Liver (tissue), 9 donors: ENCODE results near the gene ADGRG1. TPM values are rescaled to one million over a fixed set of nuclear protein-coding genes. Genes with fewer than 3 reads are reported as not detected.

Experiments
- DNase-seq: peaks from one replicate; pipeline ENCODE4 v3.0.0-alpha.2; 2017; ENCODE audit warnings: low spot score
- H3K27ac ChIP-seq, 2 donors: one replicate each; pipeline ENCODE4 v1.7.0; 2013; ENCODE audit warnings: inconsistent platforms in 2 of 2, low read length in 2 of 2, control low read depth in 1 of 2, low read depth in 1 of 2, mild to moderate bottlenecking in 1 of 2
- H3K27me3 ChIP-seq, 4 donors: one replicate each; pipeline versions ENCODE4 v1.6.1 to v1.7.0; 2013; ENCODE audit warnings: low read length in 3 of 4, inconsistent platforms in 1 of 4, mild to moderate bottlenecking in 1 of 4, moderate library complexity in 1 of 4; ENCODE audit not compliant: control insufficient read depth in 4 of 4, insufficient read depth in 4 of 4
- H3K36me3 ChIP-seq, 4 donors: one replicate each; pipeline versions ENCODE4 v1.6.1 to v1.7.0; 2013; ENCODE audit warnings: low read length in 3 of 4, mild to moderate bottlenecking in 3 of 4, low read depth in 1 of 4, moderate library complexity in 1 of 4; ENCODE audit not compliant: control insufficient read depth in 4 of 4, insufficient read depth in 3 of 4
- H3K4me1 ChIP-seq, 4 donors: one replicate each; pipeline versions ENCODE4 v1.6.1 to v1.7.0; 2013; ENCODE audit warnings: low read length in 3 of 4, mild to moderate bottlenecking in 3 of 4, moderate library complexity in 1 of 4; ENCODE audit not compliant: control insufficient read depth in 4 of 4, insufficient read depth in 4 of 4
- H3K4me3 ChIP-seq, 3 donors: one replicate each; pipeline versions ENCODE4 v1.6.1 to v1.7.0; 2013; ENCODE audit warnings: low read length in 3 of 3, control low read depth in 1 of 3, low read depth in 1 of 3, mild to moderate bottlenecking in 1 of 3
- H3K9ac ChIP-seq, 2 donors: one replicate each; pipeline ENCODE4 v1.7.0; 2013; ENCODE audit warnings: low read length in 2 of 2, mild to moderate bottlenecking in 2 of 2, moderate library complexity in 2 of 2, control low read depth in 1 of 2, low read depth in 1 of 2
- H3K9me3 ChIP-seq, 4 donors: one replicate each; pipeline versions ENCODE4 v1.6.1 to v1.7.0; 2013; ENCODE audit warnings: low read length in 3 of 4; ENCODE audit not compliant: control insufficient read depth in 4 of 4
- EGR1 ChIP-seq, 2 donors: IDR thresholded peaks; 2 replicates each; pipeline ENCODE4 v1.6.1; 2016 to 2018; ENCODE audit warnings: antibody characterized with exemption in 2 of 2, low read depth in 2 of 2
- FOXA1 ChIP-seq: IDR thresholded peaks from 2 replicates; pipeline ENCODE4 v1.6.1; 2016; ENCODE audit warnings: antibody characterized with exemption
- FOXA2 ChIP-seq: IDR thresholded peaks from 2 replicates; pipeline ENCODE4 v1.6.1; 2016; ENCODE audit warnings: antibody characterized with exemption
- GABPA ChIP-seq, 2 donors: IDR thresholded peaks in 1 of 2; conservative IDR thresholded peaks in 1 of 2; 2 replicates each; pipeline ENCODE4 v1.6.1; 2016; ENCODE audit warnings: antibody characterized with exemption in 2 of 2, mild to moderate bottlenecking in 1 of 2, moderate library complexity in 1 of 2
- HNF4A ChIP-seq, 2 donors: conservative IDR thresholded peaks; 2 replicates each; pipeline ENCODE4 v1.6.1; 2016; ENCODE audit warnings: antibody characterized with exemption in 2 of 2, mild to moderate bottlenecking in 2 of 2
- HNF4G ChIP-seq: IDR thresholded peaks from 2 replicates; pipeline ENCODE4 v1.6.1; 2016; ENCODE audit warnings: antibody characterized with exemption
- JUND ChIP-seq, 2 donors: IDR thresholded peaks; 2 replicates each; pipeline ENCODE4 v1.6.1; 2016; ENCODE audit warnings: antibody characterized with exemption in 2 of 2
- NR2F2 ChIP-seq: IDR thresholded peaks from 2 replicates; pipeline ENCODE4 v1.6.1; 2016; ENCODE audit warnings: antibody characterized with exemption
- RAD21 ChIP-seq, 2 donors: IDR thresholded peaks; 2 replicates each; pipeline ENCODE4 v1.6.1; 2016; ENCODE audit warnings: antibody characterized with exemption in 2 of 2, mild to moderate bottlenecking in 2 of 2
- RXRA ChIP-seq, 2 donors: IDR thresholded peaks; 2 replicates each; pipeline ENCODE4 v1.6.1; 2017 to 2018; ENCODE audit warnings: antibody characterized with exemption in 2 of 2, mild to moderate bottlenecking in 1 of 2
- SP1 ChIP-seq: IDR thresholded peaks from 2 replicates; pipeline ENCODE4 v1.6.1; 2018; ENCODE audit warnings: antibody characterized with exemption, mild to moderate bottlenecking
- TAF1 ChIP-seq: conservative IDR thresholded peaks from 2 replicates; pipeline ENCODE4 v1.6.1; 2016; ENCODE audit warnings: antibody characterized with exemption, mild to moderate bottlenecking
- YY1 ChIP-seq: IDR thresholded peaks from 2 replicates; pipeline ENCODE4 v1.6.1; 2016; ENCODE audit warnings: antibody characterized with exemption, mild to moderate bottlenecking
- WGBS: extraction: QIAGEN DNeasy Blood & Tissue Kit; methylation state at CpG from one replicate; pipeline ENCODE4 v1.1.7; 2013; 5-methylcytosine and 5-hydroxymethylcytosine counted together
- polyA plus RNA-seq, 2 donors: library from polyadenylated mRNA; stranded (reverse) in 1 of 2; unstranded in 1 of 2; fragments of 200-250 nt in 1 of 2; fragments of >200 nt in 1 of 2; fragmentation: Nextera tagmentation in 1 of 2; extraction: Ambion mirVana in 1 of 2; gene quantifications; one replicate each; pipeline versions ENCODE4 v1.2.1 to v1.2.3, GENCODE V29; 2013 to 2015
- total RNA-seq, 2 donors: library from RNA; depleted of rRNA; stranded (reverse); fragments of >200 nt; gene quantifications; one replicate each; pipeline ENCODE4 v1.2.3, GENCODE V29; 2014
- TF ChIP-seq, protein P1 (sequence below): IDR thresholded peaks from 2 replicates; pipeline ENCODE4 v1.6.1; 2016; ENCODE audit warnings: antibody characterized with exemption
- TF ChIP-seq, protein P2 (sequence below): IDR thresholded peaks from 2 replicates; pipeline ENCODE4 v1.6.1; 2016; ENCODE audit warnings: antibody characterized with exemption
- TF ChIP-seq, protein P3 (sequence below): IDR thresholded peaks from 2 replicates; pipeline ENCODE4 v1.6.1; 2016; ENCODE audit warnings: antibody characterized with exemption
- TF ChIP-seq, protein P4 (sequence below): fragments of 150-350 bp; IDR thresholded peaks from 2 replicates; pipeline ENCODE4 v1.5.1; 2017; ENCODE audit warnings: improper control_type of control experiment, low read depth, low read length; ENCODE audit not compliant: missing input control
- donor health status: healthy.
- donor health status: healthy.
- donor health status: healthy.
- donor health status: healthy.
- donor health status: healthy.

ADGRG1 gene
- total and polyA plus RNA-seq, 4 donors: 1.7 to 3.3 (median 2.0) TPM

DNA sequence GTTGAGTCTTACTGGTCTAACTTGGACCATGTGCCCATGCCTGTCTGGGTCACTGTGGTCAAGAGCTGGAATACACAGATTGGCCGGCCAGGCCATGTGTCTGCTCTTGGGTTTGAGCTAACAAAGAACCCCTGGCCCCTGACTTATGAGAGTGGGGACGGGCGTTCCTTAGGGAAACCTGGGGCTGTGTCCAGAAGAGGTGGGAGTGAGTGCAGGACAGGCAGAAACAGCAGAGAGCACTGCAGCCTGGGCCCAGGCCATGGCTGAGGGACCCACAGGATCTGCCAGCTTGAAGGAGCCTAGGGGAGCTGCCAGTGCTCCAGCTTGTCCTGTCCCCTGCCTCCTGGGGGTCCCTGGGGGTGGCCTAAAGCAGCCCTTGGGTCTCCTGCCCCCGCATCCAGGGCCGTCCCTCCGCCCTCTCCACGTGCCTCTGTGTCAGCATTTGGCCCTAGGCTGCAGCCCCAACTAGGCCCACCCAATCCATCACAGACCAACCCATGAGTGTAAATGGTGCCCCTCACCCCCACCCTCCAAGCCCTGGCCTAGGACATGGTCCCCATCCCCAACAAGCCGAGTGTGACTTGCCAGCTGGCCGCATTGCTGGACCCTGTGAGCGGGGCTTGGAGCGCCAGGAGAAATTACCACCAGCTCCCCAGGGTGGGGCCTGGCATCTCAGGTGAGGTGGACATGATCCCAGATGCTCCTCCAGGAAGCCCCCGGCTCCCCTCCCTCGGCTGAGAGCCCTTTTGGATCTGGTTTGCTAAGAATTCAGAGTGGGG, 53.7 kb downstream of the ADGRG1 start:
- TF ChIP-seq, protein P1, sequence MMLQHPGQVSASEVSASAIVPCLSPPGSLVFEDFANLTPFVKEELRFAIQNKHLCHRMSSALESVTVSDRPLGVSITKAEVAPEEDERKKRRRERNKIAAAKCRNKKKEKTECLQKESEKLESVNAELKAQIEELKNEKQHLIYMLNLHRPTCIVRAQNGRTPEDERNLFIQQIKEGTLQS: no peak
- TF ChIP-seq RXRA (IDR thresholded peaks at IDR 0.05) (no peak), JUND (IDR thresholded peaks at IDR 0.05) (no peak), SP1 (no peak), FOXA2 (no peak), YY1 (no peak), HNF4G (no peak), NR2F2 (no peak), GABPA (IDR thresholded peaks at IDR 0.05 in 1 of 2, conservative IDR thresholded peaks at IDR 0.05 in 1 of 2) (no peak), RAD21 (IDR thresholded peaks at IDR 0.05) (no peak), HNF4A (conservative IDR thresholded peaks at IDR 0.05) (no peak)
- TF ChIP-seq, protein P2, sequence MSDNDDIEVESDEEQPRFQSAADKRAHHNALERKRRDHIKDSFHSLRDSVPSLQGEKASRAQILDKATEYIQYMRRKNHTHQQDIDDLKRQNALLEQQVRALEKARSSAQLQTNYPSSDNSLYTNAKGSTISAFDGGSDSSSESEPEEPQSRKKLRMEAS: no peak
- TF ChIP-seq, protein P3, sequence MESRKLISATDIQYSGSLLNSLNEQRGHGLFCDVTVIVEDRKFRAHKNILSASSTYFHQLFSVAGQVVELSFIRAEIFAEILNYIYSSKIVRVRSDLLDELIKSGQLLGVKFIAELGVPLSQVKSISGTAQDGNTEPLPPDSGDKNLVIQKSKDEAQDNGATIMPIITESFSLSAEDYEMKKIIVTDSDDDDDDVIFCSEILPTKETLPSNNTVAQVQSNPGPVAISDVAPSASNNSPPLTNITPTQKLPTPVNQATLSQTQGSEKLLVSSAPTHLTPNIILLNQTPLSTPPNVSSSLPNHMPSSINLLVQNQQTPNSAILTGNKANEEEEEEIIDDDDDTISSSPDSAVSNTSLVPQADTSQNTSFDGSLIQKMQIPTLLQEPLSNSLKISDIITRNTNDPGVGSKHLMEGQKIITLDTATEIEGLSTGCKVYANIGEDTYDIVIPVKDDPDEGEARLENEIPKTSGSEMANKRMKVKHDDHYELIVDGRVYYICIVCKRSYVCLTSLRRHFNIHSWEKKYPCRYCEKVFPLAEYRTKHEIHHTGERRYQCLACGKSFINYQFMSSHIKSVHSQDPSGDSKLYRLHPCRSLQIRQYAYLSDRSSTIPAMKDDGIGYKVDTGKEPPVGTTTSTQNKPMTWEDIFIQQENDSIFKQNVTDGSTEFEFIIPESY: no peak
- TF ChIP-seq, protein P4, sequence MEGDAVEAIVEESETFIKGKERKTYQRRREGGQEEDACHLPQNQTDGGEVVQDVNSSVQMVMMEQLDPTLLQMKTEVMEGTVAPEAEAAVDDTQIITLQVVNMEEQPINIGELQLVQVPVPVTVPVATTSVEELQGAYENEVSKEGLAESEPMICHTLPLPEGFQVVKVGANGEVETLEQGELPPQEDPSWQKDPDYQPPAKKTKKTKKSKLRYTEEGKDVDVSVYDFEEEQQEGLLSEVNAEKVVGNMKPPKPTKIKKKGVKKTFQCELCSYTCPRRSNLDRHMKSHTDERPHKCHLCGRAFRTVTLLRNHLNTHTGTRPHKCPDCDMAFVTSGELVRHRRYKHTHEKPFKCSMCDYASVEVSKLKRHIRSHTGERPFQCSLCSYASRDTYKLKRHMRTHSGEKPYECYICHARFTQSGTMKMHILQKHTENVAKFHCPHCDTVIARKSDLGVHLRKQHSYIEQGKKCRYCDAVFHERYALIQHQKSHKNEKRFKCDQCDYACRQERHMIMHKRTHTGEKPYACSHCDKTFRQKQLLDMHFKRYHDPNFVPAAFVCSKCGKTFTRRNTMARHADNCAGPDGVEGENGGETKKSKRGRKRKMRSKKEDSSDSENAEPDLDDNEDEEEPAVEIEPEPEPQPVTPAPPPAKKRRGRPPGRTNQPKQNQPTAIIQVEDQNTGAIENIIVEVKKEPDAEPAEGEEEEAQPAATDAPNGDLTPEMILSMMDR: no peak
- H3K27ac ChIP-seq: no peak overlapping the region
- no peak overlapping the region for H3K9ac ChIP-seq
- no peak for DNase-seq
- H3K4me1 ChIP-seq: peaks cover under 1 to 17% (median 8%) of the 10 kb centered on the region in 4 donors
- no peak overlapping the region for H3K4me3 ChIP-seq
- H3K27me3 ChIP-seq: no peaks in the 10 kb centered on the region
- no peaks in the 10 kb centered on the region for H3K9me3 ChIP-seq
- 97% methylated on average over 13 of the region's 13 CpGs for WGBS
- H3K36me3 ChIP-seq: no peaks in the 10 kb centered on the region

DNA sequence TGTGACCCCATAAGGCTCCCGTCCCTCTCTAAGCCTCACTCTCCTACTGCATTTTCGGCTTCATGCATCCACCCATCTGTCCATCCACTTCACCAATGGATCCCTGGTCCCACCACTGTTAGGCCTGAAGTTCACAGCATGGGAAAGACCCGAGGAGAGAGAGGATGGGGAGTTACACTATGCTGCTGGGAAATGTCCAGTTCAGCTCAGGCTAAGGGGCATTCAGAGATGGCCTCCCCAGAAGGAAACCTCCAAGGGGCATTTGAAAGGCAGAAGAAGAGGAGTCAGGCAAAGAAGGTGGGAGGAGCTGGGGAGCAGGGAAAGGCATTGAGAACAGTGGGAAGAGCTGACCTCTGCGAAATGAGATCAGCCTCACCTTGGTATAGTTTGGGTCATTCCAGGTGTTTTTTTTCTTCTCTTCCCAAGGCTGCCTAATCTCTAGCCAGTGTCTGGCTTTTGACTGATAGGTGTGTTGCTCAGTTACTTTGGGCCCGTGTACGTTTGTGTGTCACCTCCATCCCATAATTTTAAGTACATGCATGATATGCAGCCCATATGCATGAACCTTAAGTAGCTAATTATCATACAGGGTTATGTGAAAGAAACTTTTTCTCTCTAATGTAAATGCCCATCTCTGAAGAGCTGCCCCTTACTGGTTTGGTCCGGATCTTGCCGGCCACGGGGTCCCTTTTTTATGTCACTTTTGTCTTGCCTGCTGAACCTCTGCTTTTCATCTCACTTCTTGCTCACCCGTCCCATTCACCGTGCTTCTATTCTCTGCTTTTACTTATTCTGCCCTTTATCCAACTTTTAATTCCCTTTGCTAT, 54.6 kb downstream of the ADGRG1 start:
- peaks cover 0 to 8% (median 3%) of the 10 kb centered on the region in 4 donors for H3K4me1 ChIP-seq
- 92% methylated on average over 11 of the region's 11 CpGs for WGBS
- H3K27ac ChIP-seq: no peak overlapping the region
- no peaks in the 10 kb centered on the region for H3K36me3 ChIP-seq
- no peak overlapping the region for H3K4me3 ChIP-seq
- no peak overlapping the region for H3K9ac ChIP-seq
- H3K9me3 ChIP-seq: no peaks in the 10 kb centered on the region
- H3K27me3 ChIP-seq: no peaks in the 10 kb centered on the region
- DNase-seq: no peak
- TF ChIP-seq YY1 (no peak), JUND (IDR thresholded peaks at IDR 0.05) (no peak), HNF4A (conservative IDR thresholded peaks at IDR 0.05) (no peak), RAD21 (IDR thresholded peaks at IDR 0.05) (no peak), NR2F2 (no peak), TAF1 (no peak), RXRA (IDR thresholded peaks at IDR 0.05) (no peak), GABPA (IDR thresholded peaks at IDR 0.05 in 1 of 2, conservative IDR thresholded peaks at IDR 0.05 in 1 of 2) (no peak), HNF4G (no peak), FOXA2 (no peak), EGR1 (IDR thresholded peaks at IDR 0.05; ENCODE audit: low read depth in 2 of 2) (no peak), FOXA1 (no peak), SP1 (no peak)
- TF ChIP-seq, protein P2: no peak
- TF ChIP-seq, protein P4: no peak
- TF ChIP-seq, protein P3: no peak
